HCT116 (cell line): ENCODE data around the gene DNM3. TPM values are rescaled to one million over a fixed set of nuclear protein-coding genes. Genes with fewer than 3 reads are reported as not detected.

Source experiments
- ATAC-seq: fragments of 200-7000 bp; cut with Tn5 transposase; 2 replicates; pipeline ENCODE4 v1.9.1; 2020; ENCODE audit warnings: mild to moderate bottlenecking, moderate library complexity
- BruUV-seq: library from RNA; stranded (reverse); fragments of 400-500 nt; replicated peaks from 2 replicates; lab custom pipeline; 2021; lab: Mats Ljungman, UMichigan
- CTCF ChIA-PET: fragments of 300-600 bp; sonication (Branson Sonifier 250); formaldehyde crosslinking; loops from one replicate; lab custom pipeline; 2021; ENCODE audit warnings: antibody characterized with exemption; lab: Charles Lee
- POLR2A ChIA-PET: fragments of 300-600, 350-600 bp; sonication (Branson Sonifier 250); formaldehyde crosslinking; loops from one replicate; lab custom pipeline; 2021; ENCODE audit warnings: antibody characterized with exemption; lab: Charles Lee
- RAD21 ChIA-PET, 2 experiments: fragments of 300-600 bp; sonication (Branson Sonifier 250); formaldehyde crosslinking; loops; one replicate each; lab custom pipeline; 2023; ENCODE audit warnings: low total read pairs in 2 of 2; ENCODE audit not compliant: uncharacterized antibody in 2 of 2, unreplicated experiment in 2 of 2, low non-redundant PET in 1 of 2; lab: Charles Lee
- DNase-seq: peaks from one replicate; pipeline ENCODE4 v3.0.0-alpha.2; 2010; ENCODE audit warnings: low read depth, low spot score
- H2AFZ ChIP-seq: fragments of 200-600 bp; shearing (Covaris generic), sonication (generic); 2 replicates; pipeline ENCODE4 v1.6.1; 2017; ENCODE audit warnings: low read depth, mixed run types, mixed read lengths, antibody characterized with exemption, low read length; ENCODE audit not compliant: poor library complexity, severe bottlenecking
- H3K27ac ChIP-seq: 2 replicates; pipeline ENCODE4 v1.5.1; 2012; ENCODE audit warnings: low read depth, low read length
- H3K27me3 ChIP-seq: fragments of 200-600 bp; sonication (generic); 2 replicates; pipeline ENCODE4 v1.6.1; 2016; ENCODE audit warnings: mixed run types, low read length, mixed read lengths; ENCODE audit not compliant: insufficient read depth
- H3K36me3 ChIP-seq, 2 experiments: fragments of 200-500 bp in 1 of 2; fragments of 200-600 bp in 1 of 2; sonication (Bioruptor generic) in 1 of 2; sonication (generic) in 1 of 2; 2 replicates each; pipeline versions ENCODE4 v1.5.1 to v1.6.1; 2014 to 2016; ENCODE audit warnings: low read length in 2 of 2, inconsistent platforms in 1 of 2, mixed read lengths in 1 of 2, mixed run types in 1 of 2; ENCODE audit not compliant: insufficient read depth in 2 of 2, control insufficient read depth in 1 of 2
- H3K4me1 ChIP-seq, 2 experiments: fragments of 200-600 bp in 1 of 2; sonication (generic) in 1 of 2; 2 replicates each; pipeline versions ENCODE4 v1.5.1 to v1.6.1; 2012 to 2017; ENCODE audit warnings: low read length in 2 of 2, inconsistent platforms in 1 of 2, mild to moderate bottlenecking in 1 of 2, mixed read lengths in 1 of 2, mixed run types in 1 of 2, moderate library complexity in 1 of 2; ENCODE audit not compliant: insufficient read depth in 2 of 2, control insufficient read depth in 1 of 2
- H3K4me2 ChIP-seq: fragments of 200-600 bp; sonication (generic); 2 replicates; pipeline ENCODE4 v1.6.1; 2017; ENCODE audit warnings: mixed run types, low read length, mixed read lengths
- H3K4me3 ChIP-seq, 2 experiments: fragments of 200-600 bp in 1 of 2; sonication (generic) in 1 of 2; replicated peaks in 1 of 2; 2 replicates each; pipeline ENCODE4 v1.5.1; 2011 to 2016; ENCODE audit warnings: low read length in 2 of 2, control low read depth in 1 of 2, low read depth in 1 of 2, mild to moderate bottlenecking in 1 of 2, mixed read lengths in 1 of 2, mixed run types in 1 of 2
- H3K79me2 ChIP-seq: fragments of 200-600 bp; sonication (generic); 2 replicates; pipeline ENCODE4 v1.6.1; 2017; ENCODE audit warnings: mild to moderate bottlenecking, mixed run types, low read length, moderate library complexity, mixed read lengths; ENCODE audit not compliant: insufficient read depth
- H3K9ac ChIP-seq: fragments of 200-600 bp; sonication (generic); 2 replicates; pipeline ENCODE4 v1.6.1; 2016; ENCODE audit warnings: low read length, mixed read lengths
- H3K9me2 ChIP-seq: fragments of 200-600 bp; sonication (generic), shearing (Covaris generic); 2 replicates; pipeline ENCODE4 v1.6.1; 2017; ENCODE audit warnings: mixed run types, mild to moderate bottlenecking, moderate library complexity; ENCODE audit not compliant: insufficient read depth
- H3K9me3 ChIP-seq, 2 experiments: fragments of 200-500 bp in 1 of 2; fragments of 200-600 bp in 1 of 2; sonication (Bioruptor generic) in 1 of 2; sonication (generic) in 1 of 2; 2 replicates each; pipeline ENCODE4 v1.6.1; 2014 to 2017; ENCODE audit warnings: low read length in 2 of 2, mixed read lengths in 2 of 2, inconsistent platforms in 1 of 2, low read depth in 1 of 2, mild to moderate bottlenecking in 1 of 2, mixed run types in 1 of 2, moderate library complexity in 1 of 2; ENCODE audit not compliant: control insufficient read depth in 1 of 2, insufficient read depth in 1 of 2
- H4K20me1 ChIP-seq: fragments of 200-600 bp; sonication (generic), shearing (Covaris generic); 2 replicates; pipeline ENCODE4 v1.6.1; 2017; ENCODE audit warnings: mixed run types, mild to moderate bottlenecking, moderate library complexity; ENCODE audit not compliant: insufficient read depth
- CEBPB ChIP-seq: IDR thresholded peaks from 2 replicates; pipeline ENCODE4 v1.6.1; 2012; ENCODE audit warnings: low read depth
- EGR1 ChIP-seq: IDR thresholded peaks from 2 replicates; pipeline ENCODE4 v1.6.1; 2012; ENCODE audit warnings: low read depth
- EZH2 ChIP-seq: fragments of 200-600 bp; sonication (generic); IDR thresholded peaks from 2 replicates; pipeline ENCODE4 v1.6.1; 2017; ENCODE audit warnings: antibody characterized with exemption, mixed run types
- FOSL1 ChIP-seq: IDR thresholded peaks from 2 replicates; pipeline ENCODE4 v1.6.1; 2012; ENCODE audit warnings: low read depth
- POLR2A ChIP-seq: IDR thresholded peaks from 2 replicates; pipeline ENCODE4 v1.7.0; 2011; ENCODE audit warnings: borderline replicate concordance; ENCODE audit not compliant: insufficient read depth, insufficient read length; ENCODE audit errors: extremely low read depth
- POLR2AphosphoS5 ChIP-seq: IDR thresholded peaks from 2 replicates; pipeline ENCODE4 v1.6.1; 2011; ENCODE audit warnings: mild to moderate bottlenecking, low read depth, low read length, moderate library complexity
- RAD21 ChIP-seq: IDR thresholded peaks from 2 replicates; pipeline ENCODE4 v1.6.1; 2012; ENCODE audit warnings: low read depth, mild to moderate bottlenecking
- SIN3A ChIP-seq: IDR thresholded peaks from 2 replicates; pipeline ENCODE4 v1.6.1; 2012; ENCODE audit warnings: low read depth
- SRF ChIP-seq: IDR thresholded peaks from 2 replicates; pipeline ENCODE4 v1.6.1; 2012; ENCODE audit warnings: low read depth
- TCF7L2 ChIP-seq: IDR thresholded peaks from 2 replicates; pipeline ENCODE4 v1.7.0; 2011; ENCODE audit warnings: borderline replicate concordance, inconsistent platforms; ENCODE audit not compliant: insufficient read depth, insufficient read length; ENCODE audit errors: extremely low read depth
- YY1 ChIP-seq: IDR thresholded peaks from 2 replicates; pipeline ENCODE4 v1.6.1; 2011; ENCODE audit warnings: low read length, low read depth, moderate library complexity, mild to moderate bottlenecking; ENCODE audit not compliant: insufficient replicate concordance; ENCODE audit errors: extremely low read depth
- intact Hi-C: fragments of 100-400 bp; cut with micrococcal nuclease; formaldehyde crosslinking; loops from 2 replicates; pipeline ENCODE4 v1.10.0; 2022
- total RNA-seq: library from RNA; stranded (reverse); gene quantifications from one replicate; pipeline ENCODE4 v1.2.1, GENCODE V29; 2021; ENCODE audit not compliant: unreplicated experiment
- TF ChIP-seq, protein P1 (sequence below): IDR thresholded peaks from 2 replicates; pipeline ENCODE4 v1.6.1; 2012

DNM3 gene
- total RNA-seq, 1 experiment from 2014 or later: 3.1 TPM

DNA sequence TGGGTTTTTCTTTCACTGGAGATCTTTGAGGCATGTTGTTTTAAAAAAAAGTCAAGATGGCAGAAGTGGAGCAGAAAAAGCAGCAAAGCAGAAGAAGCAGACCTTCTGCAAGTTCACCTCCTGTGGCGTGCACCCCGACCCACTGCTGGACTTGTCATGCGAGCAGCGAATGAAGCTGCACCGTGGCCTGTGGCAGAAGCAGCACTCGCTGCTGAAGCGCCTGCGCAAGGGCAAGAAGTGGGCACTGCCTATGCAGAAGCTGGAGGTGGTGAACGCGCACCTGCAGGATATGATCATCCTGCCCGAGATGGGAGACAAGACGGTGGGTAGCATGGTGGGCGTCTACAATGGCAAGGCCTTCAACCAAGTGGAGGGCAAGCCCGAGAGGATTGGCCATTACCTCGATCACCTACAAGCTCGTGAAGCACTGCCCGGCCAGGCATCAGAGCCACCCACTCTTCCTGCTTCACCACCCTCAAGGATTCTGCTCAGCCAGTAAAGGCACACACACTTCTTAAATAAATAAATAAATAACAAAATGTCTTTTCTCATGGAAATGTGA, 37.8 kb upstream of the DNM3 start:
- H3K9me2 ChIP-seq: no peaks in the 10 kb centered on the region
- no peak overlapping the region for H3K9ac ChIP-seq
- no peak overlapping the region for H3K4me3 ChIP-seq
- H3K4me1 ChIP-seq: peaks cover 0 to 4% of the 10 kb centered on the region in 2 experiments; a peak in 1 of 4 replicates
- no peaks in the 10 kb centered on the region for H3K79me2 ChIP-seq
- H3K4me2 ChIP-seq: no peak overlapping the region
- no peak for ATAC-seq
- no peaks in the 10 kb centered on the region for H3K9me3 ChIP-seq
- ChIA-PET CTCF (interaction anchor here (0.9 to 8.4 kb wide), 2 partner anchors 180 to 199 kb away, joined by 4 to 237 read pairs; no protein-coding TSS in a partner anchor), RAD21 (interaction anchor here in 1 of 2 experiments (0.6 to 3.5 kb wide), 2 partner anchors 168 to 180 kb away, joined by 3 to 16 read pairs; no protein-coding TSS in a partner anchor), POLR2A (no interaction called here)
- H3K27ac ChIP-seq: no peak overlapping the region
- H4K20me1 ChIP-seq: no peaks in the 10 kb centered on the region
- no TSS peak for BruUV-seq
- H2AFZ ChIP-seq: no peak overlapping the region
- H3K36me3 ChIP-seq: no peaks in the 10 kb centered on the region
- no peak for TF ChIP-seq SRF
- no peak for TF ChIP-seq TCF7L2
- no peak for TF ChIP-seq RAD21
- TF ChIP-seq EGR1: no peak
- TF ChIP-seq EZH2: no peak
- TF ChIP-seq POLR2AphosphoS5: no peak
- no peak for TF ChIP-seq YY1
- TF ChIP-seq CEBPB: no peak
- no peak for TF ChIP-seq POLR2A
- TF ChIP-seq FOSL1: no peak
- TF ChIP-seq, protein P1, sequence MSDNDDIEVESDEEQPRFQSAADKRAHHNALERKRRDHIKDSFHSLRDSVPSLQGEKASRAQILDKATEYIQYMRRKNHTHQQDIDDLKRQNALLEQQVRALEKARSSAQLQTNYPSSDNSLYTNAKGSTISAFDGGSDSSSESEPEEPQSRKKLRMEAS: no peak
- TF ChIP-seq SIN3A: no peak
- no peak for DNase-seq
- intact Hi-C loops: loop anchor here (5.0 kb wide), 2 partner anchors 156 to 599 kb away; no protein-coding TSS in a partner anchor
- no peaks in the 10 kb centered on the region for H3K27me3 ChIP-seq
